CD4-positive, alpha-beta T cell treated with Interferon alpha-2 for 1 hour (primary cell): ENCODE measurements around the gene TMPRSS13.
A peak's percentile ranks its signal among the peaks of the same experiment; 100 is the strongest.
"Not testable (repeated sequence)": the region's sequence is repeated elsewhere in the genome, so short reads cannot be mapped to it uniquely, and the experiment has no call there.

ENCODE experiments used
- DNase-seq, 2 donors: peaks; one replicate each; pipeline ENCODE4 v3.0.0-alpha.2; 2020 to 2022

The TMPRSS13 gene

DNA sequence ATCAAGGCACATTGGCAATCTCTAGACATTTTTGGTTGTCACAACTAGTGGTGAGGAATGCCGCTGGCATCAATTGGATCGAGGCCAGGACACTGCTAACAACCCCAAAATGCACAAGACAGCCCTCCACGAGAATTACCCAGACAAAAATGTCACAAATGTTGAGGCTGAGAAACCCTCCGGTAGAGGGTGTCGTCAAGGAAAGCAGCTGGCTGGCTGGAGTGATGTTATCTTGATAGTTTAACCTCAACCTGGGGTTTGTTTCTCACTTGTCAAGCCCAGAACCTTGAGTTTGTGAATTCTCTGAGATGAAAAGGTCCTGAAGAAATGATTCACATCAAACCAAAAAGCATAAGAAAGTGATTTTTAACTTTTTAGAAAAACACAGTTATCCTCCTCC is 21.1 kb upstream of the TMPRSS13 start:
- DNase-seq = peak; percentile 65 to 81

- no peak for DNase-seq
Observed at GRCh38 chr11:117949062-117949461, 19.9 kb upstream of the TMPRSS13 start.

DNA sequence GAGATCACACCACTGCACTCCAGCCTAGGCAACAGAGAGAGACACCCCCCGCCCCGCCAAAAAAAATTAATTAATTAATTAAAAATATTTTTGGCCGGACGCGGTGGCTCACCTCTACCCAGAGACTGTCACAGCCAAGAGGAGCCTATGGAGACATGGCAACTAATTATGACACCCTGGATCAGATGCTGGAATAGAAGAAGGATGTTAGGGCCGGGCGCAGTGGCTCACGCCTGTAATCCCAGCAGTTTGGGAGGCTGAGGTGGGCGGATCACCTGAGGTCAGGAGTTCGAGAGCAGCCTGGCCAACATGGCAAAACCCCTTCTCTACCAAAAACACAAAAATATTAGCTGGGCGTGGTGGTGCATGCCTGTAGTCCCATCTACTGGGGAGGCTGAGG is 19.3 kb upstream of the TMPRSS13 start:
- DNase-seq = not testable (repeated sequence)

GRCh38 chr11:117947751-117948150 is 18.5 kb upstream of the TMPRSS13 start:
- not testable (repeated sequence) for DNase-seq

DNA sequence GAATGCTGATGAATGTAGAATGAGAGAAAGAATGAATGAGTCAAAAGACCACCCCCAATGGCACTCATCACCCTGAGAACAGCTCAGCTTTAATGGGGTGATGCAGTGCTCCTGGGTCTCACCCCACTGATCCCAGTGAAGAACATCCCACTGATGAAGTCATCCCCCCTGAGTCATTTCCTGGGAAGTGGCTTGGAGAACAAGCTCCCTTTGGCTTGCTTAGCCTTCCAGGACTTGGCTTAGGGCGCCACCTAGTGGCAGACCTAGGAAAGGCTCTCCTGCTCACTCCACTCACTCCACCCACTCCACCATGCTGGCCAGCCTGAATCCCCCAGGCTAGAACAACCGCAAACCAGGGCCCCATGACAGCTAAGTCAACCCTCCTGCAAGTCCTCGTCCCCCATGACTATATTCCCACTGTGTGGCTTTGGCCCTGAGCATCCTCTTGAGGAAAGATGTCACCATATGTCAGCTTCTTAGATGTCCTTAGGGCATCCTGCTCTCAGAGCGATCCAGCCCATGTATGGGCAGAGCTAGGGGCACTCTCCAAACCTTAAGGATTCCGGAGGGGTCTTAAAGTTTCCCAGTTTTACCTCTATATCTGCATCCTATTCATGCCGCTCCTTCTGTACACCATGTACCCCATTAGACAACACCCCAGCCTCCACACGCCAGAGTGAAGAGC is 17.8 kb upstream of the TMPRSS13 start:
- DNase-seq = peak; percentile 80 to 84

GRCh38 chr11:117946156-117946841 is 17.1 kb upstream of the TMPRSS13 start:
- DNase-seq = no peak

DNA sequence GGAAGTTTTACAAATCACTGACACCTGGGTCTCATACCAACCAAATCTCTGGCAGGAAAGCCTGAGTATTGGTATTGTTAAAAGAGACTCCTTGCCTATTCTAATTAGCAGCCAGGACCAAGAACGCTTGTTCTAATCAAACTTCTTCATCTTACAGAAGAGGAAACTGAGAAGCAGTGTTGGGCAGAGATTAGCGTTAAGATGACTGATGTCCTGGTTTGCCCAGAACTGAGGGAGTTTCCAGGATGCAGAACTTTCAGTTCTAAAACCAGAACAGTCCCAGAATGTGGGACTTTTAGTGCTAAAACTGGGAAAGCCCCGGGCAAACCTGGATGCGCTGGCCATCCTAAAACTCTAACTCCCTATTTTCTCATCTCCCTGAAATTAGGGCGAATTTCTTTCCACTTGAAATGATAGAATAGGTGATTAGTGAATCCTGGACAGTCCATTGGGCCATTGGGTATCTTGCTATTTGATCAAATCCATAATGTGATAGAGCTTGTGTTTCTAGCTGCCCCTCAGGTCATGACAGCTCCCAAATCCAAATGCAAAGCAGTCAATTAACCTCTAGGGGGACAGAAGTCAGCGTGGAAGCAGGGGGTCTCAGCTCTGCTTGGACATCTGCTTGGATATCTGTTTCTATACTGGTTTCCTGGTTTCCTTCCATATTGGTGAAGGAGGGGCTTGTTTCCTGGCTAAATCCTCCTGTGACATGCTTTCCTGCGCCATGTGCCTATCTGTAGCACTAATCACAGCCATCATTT is 16.0 kb upstream of the TMPRSS13 start:
- DNase-seq = no peak

- no peak for DNase-seq
Observed at GRCh38 chr11:117944554-117944953, 15.4 kb upstream of the TMPRSS13 start.

- DNase-seq = no peak
Observed at GRCh38 chr11:117941976-117942654, 12.9 kb upstream of the TMPRSS13 start.

DNA sequence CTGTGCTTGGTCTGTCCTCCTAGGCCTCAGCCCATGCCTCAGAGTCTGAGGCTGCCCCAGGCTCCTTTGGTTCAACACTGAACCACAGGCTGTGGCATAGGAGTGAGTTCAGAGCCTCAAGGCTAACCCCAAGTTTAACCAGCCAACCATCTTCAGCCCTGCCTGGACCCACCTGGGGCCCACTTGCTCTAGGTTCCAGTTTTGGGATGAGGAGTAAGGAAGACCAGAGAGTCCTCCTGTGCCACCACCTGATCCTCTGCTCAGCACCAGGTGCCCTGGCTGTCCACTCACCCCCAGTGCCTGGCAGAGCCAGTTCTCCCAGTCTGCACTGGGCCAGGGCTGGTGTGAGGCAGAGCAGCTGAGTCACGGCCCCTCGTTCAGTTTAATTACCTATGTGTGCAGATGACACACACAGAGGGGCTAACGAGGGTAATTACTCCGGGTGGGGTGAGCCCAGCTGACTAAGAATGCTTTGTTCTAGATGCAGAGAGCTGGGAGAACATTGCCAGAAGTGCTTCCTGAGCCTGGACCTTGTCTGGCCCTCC is 12.0 kb upstream of the TMPRSS13 start:
- no peak for DNase-seq

DNA sequence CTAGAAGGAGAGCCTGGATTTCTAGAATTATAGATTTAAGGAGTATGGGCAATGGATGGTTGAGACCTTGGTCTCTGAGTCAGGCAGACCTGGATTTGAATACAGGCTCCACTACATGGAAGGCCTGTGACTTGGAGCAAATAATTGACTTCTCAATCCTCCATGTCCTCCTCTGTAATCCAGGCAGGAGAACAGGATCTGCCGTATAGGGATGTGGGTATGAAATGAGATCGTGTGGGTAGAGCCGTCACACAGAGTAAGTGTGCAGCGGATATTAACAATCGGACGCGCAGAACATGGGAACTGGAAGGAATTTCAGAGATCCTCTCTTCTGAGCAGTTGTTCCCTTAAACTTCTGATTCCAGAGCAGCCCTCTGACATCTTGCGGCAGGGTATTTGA is 11.5 kb upstream of the TMPRSS13 start:
- DNase-seq = no peak

- DNase-seq = no peak
Observed at GRCh38 chr11:117936973-117937372, 7.8 kb upstream of the TMPRSS13 start.

GRCh38 chr11:117934526-117935307 is 5.5 kb upstream of the TMPRSS13 start:
- no peak for DNase-seq

- no peak for DNase-seq
Observed at GRCh38 chr11:117933930-117934329, 4.7 kb upstream of the TMPRSS13 start.

GRCh38 chr11:117933475-117933874 is 4.3 kb upstream of the TMPRSS13 start:
- no peak for DNase-seq

GRCh38 chr11:117932947-117933346 is 3.7 kb upstream of the TMPRSS13 start:
- DNase-seq = no peak

DNA sequence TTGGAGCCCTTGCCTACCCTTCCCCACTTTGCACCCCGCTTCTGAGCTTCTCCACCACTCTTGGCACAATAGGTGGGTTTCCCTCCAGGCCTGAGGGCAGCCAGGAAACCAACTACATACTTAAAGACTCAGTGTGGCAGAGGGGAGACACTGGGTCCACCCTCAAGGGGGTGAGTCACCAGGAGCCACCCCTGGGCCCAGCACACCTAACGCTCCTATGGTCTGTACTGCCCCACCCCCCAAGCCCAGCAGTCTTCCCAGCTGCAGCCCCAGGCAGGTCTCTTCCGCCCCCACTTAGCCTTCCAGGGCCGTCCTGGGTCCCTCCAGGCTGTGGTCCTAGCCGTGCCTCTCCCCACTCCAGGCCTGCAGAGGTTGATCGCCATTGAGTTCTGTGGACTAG is 3.2 kb upstream of the TMPRSS13 start:
- DNase-seq = no peak

DNA sequence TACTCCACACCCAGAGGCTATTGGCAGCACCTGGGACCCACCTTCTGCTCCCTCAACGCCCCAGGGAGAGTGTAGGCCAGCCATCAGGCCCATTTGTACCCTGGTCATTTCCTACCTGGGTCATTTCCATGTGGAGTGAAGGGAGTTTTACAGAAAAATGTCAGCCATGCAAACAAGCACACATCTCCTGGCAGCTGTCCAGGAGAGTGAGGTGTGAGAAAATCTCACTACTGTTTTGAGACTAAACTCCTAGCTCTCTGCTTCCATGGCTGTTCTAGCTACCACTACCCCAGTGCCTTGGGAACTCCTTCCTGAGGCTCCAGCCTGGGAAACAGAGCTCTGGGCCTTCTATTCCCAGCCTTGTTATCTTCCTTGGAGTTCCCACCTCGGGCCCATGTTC is 2.8 kb upstream of the TMPRSS13 start:
- no peak for DNase-seq

DNA sequence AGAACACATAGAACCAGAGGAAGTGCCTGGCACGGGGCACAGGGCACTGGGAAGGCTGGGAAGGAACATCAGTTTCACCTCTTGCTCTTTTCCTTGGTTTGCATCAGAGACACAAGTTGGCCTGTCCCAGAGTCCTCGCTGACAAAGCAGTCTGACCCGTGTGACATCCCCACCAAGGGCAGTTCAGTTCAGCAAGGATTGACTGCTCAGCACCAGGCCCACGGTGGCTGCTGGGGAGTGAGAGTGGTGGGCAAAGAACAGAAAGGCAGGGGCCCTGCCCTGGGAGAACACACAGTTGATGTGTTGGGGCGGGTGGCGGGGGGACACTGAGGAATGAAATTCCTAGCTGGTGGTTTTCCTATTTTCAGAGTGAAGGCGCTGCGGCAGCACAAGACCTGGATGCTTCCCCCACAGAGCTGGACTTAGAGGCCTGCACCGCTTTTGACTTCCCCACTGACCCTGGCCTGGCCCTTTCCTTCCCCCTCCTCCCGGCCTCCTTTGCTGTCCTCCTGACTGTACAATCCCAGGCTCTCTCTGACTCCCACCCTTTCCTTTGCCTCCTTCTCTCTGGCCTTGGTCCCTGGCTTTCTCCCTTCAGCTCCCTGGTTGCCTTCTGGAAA is 2.2 kb upstream of the TMPRSS13 start:
- DNase-seq = no peak

DNA sequence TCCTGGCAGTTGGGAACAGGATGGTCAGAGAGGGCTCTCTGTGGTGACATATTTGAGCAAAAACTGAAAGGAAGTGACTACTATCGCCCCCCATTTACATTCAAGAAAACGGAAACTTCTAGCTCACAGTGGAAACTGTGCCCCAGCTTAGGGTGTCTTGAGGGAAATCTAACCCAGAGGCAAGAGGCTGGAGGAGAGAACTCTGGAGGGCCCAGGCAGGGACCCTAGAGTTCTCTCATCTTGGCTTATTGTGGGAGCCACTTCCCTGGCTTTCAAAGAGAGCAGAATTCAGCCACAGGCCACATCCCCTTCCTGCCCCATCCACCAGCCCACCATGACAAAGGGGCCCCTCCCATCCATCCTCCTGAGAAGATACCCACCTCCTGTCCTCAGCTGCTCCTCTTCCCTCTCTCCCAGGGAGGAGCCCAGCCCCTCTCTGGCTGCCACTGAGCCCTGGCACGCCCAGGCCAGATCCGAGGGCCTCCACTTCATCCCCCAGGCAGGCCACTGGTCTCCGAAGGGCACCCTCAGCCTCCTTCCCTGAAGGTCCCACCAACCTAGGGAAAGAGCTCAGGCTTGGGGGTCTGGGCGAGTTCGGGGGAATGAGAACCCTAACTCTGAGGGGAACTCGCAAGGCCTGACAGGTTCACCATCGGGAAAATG is 1.6 kb upstream of the TMPRSS13 start:
- peak in 1 of 2 donors; percentile 22 for DNase-seq

DNA sequence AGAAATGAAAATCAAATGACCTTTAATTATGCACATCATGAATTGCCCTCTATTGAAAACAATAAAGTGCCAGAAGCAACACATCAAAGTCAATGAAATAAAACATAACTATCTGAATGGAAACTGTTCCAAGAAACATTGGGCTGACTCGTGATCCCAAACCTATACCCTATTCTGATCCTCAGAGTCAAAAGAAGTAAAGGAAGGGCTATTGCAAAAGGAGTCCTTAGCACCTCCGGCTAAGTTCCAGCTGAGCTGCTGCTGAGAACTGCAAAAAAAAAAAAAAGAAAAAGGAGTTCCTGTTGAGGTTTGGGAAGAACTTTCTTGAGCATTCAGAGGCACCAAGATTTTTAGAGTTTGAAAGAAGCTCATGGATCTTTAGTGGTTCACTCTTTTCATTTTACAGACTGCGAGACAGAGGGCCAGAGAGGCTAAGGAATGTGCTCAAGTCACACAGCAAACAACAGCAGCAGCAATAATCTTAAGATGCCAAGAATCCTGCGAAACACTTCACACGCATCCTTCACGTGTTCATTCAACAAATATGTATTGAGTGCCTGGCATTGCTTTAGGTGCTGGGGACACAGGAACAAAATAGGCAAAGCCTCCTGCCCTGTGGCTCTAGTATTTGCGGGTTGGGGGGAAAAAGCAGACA is 841 bp upstream of the TMPRSS13 start:
- no peak for DNase-seq
